Stimulated activated CD8-positive, alpha-beta memory T cell treated with anti-CD3 and anti-CD28 coated beads, Interleukin-7, amount 100 ng/mL, for 4 hours (primary cell): ENCODE data around the gene ZDHHC13.
"Not testable (repeated sequence)": the region's sequence is repeated elsewhere in the genome, so short reads cannot be mapped to it uniquely, and the experiment has no call there.

ENCODE experiments used
- DNase-seq, 2 donors: peaks; one replicate each; pipeline ENCODE4 v3.0.0-alpha.2; 2020; ENCODE audit warnings: low read depth in 2 of 2

Gene ZDHHC13

DNA sequence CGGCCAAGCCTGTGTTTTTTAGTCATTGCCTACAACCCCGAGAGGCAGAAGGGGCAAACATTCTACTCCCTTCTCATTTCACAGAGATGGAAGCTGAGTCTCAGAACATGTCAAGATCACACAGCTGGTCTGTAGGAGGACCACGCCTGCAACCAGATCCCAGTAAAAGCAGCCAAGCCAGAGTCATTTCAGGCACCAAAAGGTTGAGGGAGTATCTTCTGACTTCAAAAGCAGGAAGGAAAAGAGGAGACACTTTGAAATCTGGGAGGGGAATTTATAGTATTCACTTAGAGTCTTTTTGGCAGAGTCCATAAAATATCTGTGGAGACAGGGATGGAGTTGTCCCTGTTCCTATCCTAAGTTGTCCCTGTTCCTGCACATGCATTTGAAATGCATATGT, 17.9 kb upstream of the ZDHHC13 start:
- no peak for DNase-seq

DNA sequence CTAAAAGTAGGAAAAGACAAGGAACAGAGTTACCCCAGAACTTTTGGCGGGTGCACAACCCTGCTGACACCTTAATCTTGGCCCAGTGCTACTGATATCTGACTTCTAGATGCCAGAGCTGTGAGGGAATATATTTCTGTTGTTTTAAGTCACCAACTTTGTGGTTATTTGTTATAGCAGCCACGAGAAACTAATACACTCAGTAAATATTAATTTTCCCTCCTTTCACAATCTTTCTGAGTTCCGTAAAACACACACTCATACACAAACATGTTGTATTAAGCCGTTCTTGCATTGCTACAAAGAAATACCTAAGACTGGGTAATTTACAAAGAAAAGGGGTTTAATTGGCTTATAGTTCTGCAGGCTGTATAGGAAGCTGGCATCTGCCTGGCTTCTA, 16.1 kb upstream of the ZDHHC13 start:
- DNase-seq: no peak

DNA sequence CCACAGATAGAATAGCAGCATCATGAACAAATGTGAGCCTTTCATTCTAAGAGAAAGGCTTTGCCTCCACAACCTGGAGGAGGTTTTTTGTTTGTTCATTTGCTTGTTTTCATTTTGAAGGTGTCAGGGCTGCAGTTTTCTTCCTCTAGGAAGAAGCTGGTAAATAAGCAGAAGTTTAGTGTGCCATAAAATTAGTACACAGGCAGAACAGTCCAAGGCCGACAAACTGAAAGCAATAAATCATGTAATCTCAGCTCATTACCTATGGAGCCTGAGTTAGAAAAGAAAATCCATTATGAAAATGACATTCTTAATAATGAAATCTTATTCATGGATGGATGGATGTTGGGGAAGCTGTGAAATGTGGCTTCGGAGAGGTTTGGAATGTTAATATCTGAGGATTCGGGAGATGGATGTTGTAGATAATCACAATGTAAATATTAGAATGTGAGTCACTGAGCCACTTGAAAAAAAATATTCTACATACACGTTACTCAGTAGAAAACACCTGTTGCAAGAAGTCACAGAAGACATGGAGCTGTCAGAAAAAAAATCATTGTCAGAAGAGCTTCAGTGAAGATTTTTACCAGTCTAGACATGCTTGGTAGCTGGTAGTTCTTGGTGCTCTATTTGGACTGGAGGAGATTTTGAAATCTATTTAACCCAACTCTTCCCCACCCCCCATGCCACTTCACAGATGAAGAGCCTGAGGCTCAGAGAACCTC, 15.0 kb upstream of the ZDHHC13 start:
- no peak for DNase-seq

DNA sequence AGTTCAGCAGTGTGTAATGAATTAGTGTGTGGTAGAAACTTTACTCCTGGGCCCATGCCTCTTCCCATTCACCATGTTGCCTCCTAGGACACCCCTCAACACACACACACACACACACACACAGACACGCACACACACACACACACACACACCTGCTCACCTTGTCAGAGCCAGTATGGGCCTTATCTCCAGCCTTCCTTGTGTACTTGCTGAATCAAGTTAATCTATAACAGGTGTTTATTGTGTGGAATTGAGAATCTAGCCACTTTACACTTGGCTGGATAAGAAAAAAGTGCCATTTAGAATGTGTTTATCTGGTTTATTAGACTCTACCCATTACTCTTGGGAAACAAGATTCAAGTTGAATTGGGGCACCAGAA, 14.5 kb upstream of the ZDHHC13 start:
- no peak for DNase-seq

DNA sequence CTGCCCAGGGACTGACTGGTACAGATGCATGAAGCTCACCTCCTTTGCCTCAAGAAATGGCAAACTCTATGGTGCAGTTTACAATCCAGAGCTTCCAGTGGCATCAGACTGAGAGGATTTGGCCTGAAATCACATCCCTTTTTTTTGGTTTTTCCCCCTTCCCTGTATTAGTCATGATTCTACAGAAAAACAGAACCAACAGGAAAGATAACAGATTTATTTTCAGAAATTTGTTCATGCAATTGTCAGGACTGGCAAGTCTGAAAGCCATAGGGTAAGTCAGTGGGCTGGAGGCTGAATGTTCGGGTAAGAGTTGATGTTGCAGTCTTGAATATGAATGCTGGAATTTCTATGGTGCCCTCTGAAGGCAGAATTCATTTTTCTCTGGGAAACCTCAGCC, 12.0 kb upstream of the ZDHHC13 start:
- DNase-seq: no peak

DNA sequence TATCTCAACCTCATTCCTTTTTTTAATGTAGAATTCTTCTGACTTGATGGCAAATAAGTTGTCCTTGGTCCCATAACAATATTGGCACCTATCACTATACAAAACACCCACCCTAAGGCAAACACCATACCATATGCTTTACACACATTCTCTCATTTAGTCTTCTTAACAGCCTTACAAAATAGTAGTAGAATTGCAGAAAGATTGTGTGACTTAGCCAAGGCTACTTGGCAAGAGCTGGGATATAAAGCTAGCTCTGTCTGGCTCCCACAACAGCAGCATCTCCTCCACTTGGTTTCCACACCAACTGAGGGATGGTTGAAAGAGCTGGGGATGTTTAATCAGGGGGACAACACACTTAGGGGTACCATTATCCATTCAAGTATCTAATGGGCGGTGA, 9.8 kb upstream of the ZDHHC13 start:
- DNase-seq: no peak

DNA sequence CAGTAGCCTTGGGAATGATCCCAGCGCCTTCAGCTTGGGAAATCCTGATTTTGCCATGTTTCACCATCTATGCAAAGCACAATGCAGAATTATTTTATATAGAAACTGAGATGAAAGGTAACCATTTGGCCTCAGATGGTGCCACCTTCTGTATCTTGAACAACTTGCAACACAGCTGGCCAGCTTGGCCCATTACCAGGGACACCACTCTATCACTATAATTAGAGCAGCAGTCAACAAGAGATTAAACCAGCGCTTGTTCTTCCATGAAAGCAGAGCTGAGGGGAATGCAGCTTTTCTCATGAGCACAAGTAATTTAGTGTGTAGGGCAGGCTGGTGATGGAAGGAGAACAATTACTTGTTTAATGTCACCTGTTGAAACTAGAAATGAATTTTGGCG, 6.7 kb upstream of the ZDHHC13 start:
- DNase-seq: no peak

DNA sequence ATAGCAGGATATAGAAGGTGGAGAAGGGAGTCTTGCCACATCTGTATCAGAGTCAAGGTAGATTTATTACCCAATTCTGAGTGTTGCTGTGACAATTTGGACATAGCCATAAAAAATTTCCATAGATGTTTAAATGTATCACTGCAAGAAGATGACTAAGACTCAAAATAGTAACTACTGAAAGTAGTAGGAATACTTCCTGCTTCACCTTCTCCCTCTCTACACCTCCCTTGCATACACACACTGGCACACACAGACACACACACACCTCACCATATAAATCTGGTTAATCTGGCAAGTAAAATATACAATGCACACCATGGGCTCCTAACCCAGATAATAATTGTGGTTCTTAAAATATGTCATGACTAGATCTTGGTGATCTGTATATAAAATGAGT, 5.2 kb upstream of the ZDHHC13 start:
- no peak for DNase-seq

DNA sequence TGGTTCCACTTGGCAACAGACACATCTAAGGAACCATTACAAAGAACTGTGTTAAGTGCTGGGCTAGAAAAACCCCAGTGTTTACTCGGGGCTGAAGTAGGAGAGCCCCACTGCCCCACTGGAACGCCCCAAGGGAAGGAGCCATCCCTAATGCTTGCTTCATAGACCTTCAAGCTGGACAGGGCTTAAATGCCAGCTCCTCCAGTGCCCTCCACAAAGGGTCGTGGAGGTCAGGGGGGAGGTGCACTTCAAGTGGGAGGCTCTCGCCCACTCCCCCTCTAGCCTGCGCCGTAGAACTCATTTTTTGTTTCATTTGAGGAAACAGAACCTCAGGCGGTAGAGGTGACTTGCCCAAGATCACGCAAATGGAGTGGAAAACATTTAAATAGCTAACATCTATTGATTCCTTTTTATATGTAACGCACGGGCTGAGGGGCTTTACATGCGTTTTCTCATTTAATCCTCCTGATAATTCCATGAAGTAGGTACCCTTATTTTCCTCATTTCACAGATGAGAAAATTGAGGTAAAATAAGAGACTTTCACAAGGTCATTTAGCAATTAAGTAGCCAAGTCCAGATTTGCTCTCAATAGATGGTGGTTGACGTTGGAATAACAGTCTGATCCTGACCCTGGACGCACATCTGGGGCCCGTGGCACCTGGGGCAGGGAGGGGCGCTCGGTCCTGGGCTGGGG, 545 bp upstream of the ZDHHC13 start:
- DNase-seq: no peak

DNA sequence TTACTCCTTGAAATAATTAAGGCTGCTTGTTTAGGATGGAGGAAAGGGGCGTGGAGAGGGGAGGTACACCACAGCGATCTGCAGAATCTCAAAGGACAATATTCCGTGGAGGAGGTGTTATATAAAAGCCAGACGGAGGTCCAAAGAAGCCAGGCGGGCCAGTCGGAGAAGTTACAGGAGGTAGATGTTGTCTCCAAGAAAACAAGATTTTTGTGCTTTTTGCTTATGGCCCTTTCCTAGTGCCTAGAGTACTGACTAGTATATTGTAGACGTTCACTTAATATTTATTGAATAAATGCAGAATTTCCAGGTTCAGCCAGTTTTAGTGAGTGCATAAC, 761 bp downstream of the ZDHHC13 start:
- no peak for DNase-seq

DNA sequence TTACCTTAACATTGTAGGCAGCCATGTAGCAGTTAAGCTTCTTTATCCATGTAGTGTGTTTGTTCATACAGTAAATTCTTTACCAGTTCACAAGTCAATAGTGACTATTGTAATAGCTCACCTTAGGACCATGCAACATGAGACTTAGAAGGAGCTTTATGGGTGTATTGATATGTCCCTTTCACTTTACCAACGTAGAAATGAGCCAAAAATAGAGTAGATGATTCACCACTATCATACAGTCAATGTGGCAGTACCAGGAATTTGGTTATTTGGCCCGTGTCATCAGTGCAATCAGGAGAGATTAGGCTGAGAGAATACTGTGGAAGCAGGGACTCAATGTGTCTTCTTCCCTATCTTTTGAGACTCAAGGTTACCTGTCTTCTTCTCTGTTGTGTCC, 4.7 kb downstream of the ZDHHC13 start:
- DNase-seq: no peak

DNA sequence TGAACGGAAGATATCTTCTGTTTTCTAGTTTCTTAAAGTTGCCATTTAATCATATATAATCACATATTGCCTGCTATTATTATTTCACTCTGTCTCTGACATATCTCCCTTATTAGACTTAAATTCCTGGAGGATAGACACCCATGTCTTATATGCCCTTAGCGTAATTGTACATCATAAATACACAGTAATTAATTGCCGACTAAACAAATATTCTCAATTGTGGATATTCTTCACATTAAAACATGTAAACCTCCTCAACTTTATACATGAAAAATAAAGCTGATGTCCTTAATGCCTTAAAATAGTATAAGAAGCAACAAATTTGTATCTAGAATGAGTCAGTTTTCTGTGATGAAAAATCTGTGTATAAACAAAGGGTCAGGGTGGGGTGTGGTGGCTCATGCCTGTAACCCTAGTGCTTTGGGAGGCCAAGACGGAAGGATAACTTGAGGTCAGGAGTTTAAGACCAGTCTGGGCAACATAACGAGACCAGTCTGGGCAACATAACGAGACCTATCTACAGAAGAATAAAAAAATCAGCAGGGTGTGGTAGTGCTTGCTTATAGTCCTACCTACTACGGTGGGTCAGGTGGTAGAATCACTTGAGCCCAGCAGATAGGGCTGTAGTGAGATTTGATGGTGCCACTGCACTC, 6.1 kb downstream of the ZDHHC13 start:
- no peak for DNase-seq

DNA sequence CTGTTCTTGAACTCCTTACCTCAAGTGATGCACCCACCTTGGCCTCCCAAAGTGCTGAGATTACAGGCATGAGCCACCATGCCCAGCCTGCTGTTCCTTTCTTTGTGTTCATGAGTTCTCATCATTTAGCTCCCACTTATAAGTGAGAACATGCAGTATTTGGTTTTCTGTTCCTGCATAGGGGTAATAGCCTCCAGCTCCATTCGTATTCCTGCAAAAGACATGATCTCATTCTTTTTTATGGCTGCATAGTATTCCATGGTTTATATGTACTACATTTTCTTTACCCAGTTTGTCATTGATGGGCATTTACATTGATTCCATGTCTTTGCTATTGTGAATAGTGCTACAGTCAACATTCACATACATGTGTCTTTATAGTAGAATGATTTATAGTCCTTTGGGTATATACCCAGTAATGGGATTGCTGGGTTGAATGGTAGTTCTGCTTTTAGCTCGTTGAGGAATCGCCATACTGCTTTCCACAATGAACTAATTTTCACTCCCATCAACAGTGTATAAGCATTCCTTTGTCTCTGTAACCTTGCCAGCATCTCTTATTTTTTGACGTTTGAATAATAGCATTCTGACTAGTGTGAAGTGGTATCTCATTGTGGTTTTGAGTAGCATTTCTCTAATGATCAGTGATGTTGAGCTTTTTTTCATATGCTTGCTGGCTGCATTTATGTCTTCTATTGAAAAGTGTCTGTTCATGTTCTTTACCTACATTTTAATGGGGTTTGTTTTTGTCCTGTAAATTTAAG, 9.8 kb downstream of the ZDHHC13 start:
- DNase-seq: not testable (repeated sequence)

DNA sequence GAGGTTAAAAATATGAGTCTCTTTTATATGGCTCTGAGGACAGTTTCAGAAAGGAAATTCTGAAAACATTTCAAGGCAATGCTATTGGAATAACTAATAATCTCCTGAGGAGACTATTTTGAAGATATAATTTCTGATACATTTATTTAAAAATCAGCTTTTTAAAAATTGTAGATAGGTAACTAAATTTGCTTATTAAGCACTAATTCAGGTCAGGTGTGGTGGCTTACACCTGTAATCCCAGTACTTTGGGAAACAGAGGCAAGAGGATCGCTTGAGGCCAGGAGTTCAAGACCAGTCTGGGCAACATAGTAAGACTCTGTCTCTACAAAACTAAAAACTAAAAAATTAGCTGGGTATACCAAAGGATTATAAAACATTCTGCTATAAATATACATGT, 17.0 kb downstream of the ZDHHC13 start:
- DNase-seq: no peak

DNA sequence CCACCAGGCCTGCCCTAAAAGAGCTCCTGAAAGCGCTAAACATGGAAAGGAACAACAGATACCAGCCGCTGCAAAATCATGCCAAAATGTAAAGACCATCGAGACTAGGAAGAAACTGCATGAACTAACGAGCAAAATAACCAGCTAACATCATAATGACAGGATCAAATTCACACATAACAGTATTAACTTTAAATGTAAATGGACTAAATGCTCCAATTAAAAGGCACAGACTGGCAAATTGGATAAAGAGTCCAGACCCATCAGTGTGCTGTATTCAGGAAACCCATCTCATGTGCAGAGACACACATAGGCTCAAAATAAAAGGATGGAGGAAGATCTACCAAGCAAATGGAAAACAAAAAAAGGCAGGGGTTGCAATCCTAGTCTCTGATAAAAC, 19.9 kb downstream of the ZDHHC13 start:
- not testable (repeated sequence) for DNase-seq

DNA sequence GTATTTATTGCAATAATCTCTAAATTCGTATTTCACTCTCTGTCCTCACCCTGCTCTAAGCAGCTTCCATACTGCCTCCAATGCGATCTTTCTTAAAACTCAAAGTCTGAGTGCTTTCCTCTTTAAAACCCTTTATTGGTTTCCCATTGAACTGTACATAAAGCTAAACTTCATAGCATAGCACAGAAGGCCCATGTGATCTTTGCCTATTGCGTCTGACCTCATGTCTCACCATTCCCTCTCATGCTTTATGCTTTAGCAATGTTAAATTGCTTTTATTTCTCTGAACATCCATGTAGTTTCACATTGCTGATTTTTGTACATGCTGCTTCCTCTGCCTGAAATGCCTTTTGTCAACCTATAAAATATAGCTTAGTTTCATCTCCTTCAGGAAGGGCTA, 28.4 kb downstream of the ZDHHC13 start:
- no peak for DNase-seq

DNA sequence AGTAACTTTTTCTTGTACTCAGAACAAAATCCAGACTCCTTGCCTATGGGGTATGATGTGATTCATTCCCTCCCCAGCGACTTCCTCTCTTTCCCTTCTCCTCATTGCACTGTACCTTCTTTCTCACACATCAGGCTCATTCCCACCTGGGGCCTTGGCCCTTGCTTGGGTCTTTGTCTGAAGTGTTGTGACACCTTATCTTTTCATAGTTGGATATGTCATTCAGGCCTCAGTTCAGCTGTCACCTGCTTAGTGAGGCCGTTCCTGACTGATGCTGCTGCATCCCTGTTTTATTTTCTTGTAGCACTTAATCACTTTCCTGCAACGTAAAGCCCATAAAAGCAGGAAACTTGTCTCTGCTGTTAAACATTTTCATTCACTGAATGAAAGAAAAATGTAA, 39.9 kb downstream of the ZDHHC13 start:
- no peak for DNase-seq

DNA sequence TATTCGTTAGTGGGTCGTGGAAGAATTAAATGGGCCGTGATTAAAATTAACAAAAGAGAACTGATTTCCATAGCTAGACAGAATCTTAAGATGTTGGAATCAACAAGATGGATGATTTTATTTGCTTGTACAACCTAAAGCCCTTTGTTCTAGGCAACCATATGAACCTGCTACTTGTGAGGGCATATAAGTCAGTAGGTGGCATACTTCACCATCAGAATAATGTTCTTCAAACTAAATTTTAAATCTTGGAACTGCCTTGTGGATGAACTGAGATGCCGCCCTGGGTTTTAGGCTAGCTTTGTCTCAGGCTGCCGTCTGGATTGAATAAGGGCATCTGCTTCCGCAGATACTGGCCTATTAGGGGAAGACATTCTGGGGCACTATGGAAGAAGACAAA, 43.9 kb downstream of the ZDHHC13 start:
- DNase-seq: no peak

DNA sequence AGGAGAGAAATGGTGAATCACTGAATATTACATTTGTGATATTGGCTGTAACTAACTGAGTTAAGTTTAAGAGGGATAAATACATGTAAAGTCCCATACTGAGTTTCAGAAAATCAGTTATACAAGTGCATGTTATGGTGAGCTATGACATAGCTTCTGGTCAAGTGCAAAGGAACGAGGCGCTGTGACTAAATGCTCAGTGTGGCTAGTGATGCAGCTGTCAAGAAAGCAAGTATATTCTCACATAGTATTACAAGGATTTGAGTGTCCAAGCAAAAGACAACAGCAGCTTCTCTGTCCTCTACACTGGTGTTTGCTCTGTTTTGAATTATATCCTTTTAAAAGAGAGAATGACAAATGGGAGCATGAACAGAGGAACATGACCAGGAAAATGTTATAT, 44.7 kb downstream of the ZDHHC13 start:
- DNase-seq: no peak

DNA sequence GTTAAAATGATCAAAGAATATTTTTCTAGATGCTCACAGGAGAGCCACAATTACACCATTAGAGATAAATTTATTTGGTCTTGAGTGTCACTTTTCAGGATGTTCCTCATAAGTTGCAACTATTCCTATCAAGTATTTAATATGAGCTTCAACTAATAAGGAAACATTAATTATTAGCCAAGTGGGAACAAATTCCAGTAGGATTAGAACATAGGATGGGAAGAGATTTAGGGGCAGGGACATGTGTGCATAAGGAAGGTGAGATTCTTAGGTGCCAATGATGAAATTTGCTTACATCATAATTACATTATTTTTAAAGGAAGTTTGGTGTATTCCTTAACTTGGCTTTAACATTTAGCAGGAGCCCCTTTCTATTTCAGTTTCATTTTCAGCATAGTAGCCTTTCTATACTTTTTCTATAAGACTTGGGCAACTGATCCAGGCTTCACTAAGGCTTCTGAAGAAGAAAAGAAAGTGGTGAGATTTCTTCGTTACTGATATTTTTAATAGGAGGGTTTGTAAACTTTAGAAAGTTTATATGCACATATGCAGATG, 46.1 kb downstream of the ZDHHC13 start:
- DNase-seq: no peak

DNA sequence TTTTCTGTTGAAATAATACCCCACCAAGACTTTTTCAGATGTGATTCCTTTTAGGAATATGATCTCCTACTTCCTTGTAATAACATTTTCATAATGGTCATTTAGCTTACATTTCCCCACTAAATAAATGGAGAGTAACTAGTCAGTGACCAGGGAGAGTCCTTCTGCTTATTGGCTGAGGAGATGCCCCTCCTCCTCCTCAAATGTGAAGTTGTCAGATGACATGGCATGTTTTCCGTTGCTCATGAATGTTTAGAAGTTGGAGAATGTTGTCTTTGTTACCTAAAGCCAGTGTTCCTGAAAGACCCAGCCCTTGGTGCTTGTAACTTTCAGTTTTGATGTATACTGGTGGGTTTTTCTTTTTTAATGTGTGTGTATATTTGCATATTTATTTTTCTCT, 46.6 kb downstream of the ZDHHC13 start:
- no peak for DNase-seq

DNA sequence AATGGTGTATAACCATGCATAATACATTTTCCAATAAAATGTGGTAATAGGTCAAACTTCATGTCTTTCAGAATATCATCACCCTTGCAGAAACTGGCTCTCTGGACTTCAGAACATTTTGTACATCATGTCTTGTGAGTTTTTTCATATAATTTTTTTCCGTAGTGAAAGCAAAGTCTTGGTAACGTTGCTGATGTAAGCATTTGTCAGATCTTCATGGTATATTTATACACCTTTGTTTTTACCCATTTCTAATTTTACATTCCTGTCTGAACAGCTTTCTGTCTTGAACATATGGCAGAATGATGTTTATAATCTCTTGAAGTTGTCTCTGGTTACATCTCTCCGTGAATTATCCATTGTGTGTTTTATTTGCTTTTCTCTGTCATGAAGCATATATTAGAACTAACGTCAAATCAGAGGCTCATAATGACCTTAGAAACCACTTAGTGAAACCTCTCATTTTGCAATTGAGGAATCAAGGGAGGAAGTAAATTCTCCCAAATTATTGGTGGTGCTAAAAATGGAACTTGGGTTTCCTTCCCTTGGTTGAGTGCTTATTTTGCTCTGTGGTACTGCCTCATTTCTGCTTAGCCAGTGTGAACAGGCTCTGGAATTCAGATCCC, 47.4 kb downstream of the ZDHHC13 start:
- DNase-seq: no peak
